Mammary epithelial cell (primary cell): ENCODE measurements around the gene MAP4K1.

Experiments
- CTCF ChIP-seq, 2 donors: IDR thresholded peaks in 1 of 2; conservative IDR thresholded peaks in 1 of 2; 2 replicates each; pipeline ENCODE4 v1.5.1; 2011 to 2012; ENCODE audit warnings: inconsistent platforms in 2 of 2, low read length in 2 of 2, mild to moderate bottlenecking in 2 of 2, control low read depth in 1 of 2, low read depth in 1 of 2; ENCODE audit not compliant: insufficient read depth in 1 of 2; ENCODE audit errors: extremely low read depth in 1 of 2
- EZH2 ChIP-seq: IDR thresholded peaks from 2 replicates; pipeline ENCODE4 v1.6.1; 2012; ENCODE audit warnings: low read length, inconsistent platforms, borderline replicate concordance

- TF ChIP-seq CTCF (conservative IDR thresholded peaks at IDR 0.05 in 1 of 2, IDR thresholded peaks at IDR 0.05 in 1 of 2; ENCODE audit: extremely low read depth in 1 of 2, insufficient read depth in 1 of 2, low read depth in 1 of 2, low read length in 2 of 2) (no peak), EZH2 (no peak)
These were observed 56.6 kb downstream of the MAP4K1 start for GRCh38 chr19:38561053-38561606.
